OCI-LY3 (cell line): ENCODE results near the gene ARHGAP28.
"Not testable (repeated sequence)": the region's sequence is repeated elsewhere in the genome, so short reads cannot be mapped to it uniquely, and the experiment has no call there.

Experiments
- EZH2phosphoT487 ChIP-seq: fragments of 200-600 bp; shearing (Covaris generic); IDR thresholded peaks from 2 replicates; pipeline ENCODE4 v1.6.1; 2018; ENCODE audit warnings: antibody characterized with exemption, mixed run types, low read depth
- TF ChIP-seq, protein P1 (sequence below): fragments of 200-600, 300-600 bp; sonication (generic); IDR thresholded peaks from 2 replicates; pipeline ENCODE4 v1.5.1; 2014; ENCODE audit warnings: antibody characterized with exemption, low read length, low read depth

DNA sequence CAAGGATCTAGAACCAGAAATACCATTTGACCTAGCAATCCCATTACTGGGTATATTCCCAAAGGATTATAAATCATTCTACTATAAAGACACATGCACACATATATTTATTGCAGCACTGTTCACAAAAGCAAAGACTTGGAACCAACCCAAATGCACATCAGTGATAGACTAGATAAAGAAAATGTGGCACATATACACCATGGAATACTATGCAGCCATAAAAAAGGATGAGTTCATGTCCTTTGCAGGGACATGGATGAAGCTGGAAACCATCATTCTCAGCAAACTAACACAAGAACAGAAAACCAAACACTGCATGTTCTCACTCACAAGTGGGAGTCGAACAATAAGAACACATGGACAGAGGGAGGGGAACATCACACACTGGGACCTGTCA lies 70.8 kb downstream of the ARHGAP28 start:
- TF ChIP-seq, protein P1, sequence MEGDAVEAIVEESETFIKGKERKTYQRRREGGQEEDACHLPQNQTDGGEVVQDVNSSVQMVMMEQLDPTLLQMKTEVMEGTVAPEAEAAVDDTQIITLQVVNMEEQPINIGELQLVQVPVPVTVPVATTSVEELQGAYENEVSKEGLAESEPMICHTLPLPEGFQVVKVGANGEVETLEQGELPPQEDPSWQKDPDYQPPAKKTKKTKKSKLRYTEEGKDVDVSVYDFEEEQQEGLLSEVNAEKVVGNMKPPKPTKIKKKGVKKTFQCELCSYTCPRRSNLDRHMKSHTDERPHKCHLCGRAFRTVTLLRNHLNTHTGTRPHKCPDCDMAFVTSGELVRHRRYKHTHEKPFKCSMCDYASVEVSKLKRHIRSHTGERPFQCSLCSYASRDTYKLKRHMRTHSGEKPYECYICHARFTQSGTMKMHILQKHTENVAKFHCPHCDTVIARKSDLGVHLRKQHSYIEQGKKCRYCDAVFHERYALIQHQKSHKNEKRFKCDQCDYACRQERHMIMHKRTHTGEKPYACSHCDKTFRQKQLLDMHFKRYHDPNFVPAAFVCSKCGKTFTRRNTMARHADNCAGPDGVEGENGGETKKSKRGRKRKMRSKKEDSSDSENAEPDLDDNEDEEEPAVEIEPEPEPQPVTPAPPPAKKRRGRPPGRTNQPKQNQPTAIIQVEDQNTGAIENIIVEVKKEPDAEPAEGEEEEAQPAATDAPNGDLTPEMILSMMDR, result not testable (repeated sequence)
- TF ChIP-seq EZH2phosphoT487, result not testable (repeated sequence)
